ENCODE results near the gene BTBD10.
A peak's percentile ranks its signal among the peaks of the same experiment; 100 is the strongest.

Gene BTBD10

DNA sequence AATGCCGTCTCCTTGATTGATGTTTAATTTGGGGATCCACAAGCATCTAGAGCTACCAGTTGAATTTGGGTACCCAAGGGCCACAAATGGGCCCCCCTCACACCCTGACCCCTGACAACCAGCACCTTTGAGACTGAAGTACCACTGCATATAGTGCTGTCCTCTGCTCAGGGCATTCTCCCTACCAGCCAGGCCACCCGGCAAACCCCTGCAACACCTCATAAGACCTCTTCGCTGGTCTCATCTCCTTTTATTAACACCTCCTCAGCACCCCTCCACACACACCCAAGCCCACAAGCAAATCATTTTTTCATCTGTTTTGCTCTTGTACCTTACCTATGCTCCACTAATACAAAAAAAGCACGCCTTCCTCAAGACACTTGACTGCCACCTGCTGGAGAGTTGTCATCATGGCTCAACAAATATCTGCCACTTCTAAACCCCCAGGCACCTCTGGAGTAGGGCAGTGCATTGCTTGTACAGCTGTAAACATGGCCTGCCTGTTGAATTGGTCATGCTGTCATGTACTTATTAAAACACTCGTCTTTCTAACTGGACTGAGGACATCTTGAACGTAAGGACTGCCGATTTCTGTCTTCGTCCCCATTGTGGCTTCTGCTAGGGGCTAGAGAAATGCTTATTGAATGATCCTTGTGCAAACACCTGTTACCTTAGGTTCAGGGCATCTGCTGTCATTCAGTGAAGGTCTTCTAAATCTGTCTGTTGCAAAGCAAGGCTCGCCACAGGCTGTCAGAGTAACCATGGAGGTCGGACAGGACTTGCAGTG lies 118.9 kb downstream of the BTBD10 start:
- 0 out of 2 replicates have a peak overlapping the region, but pooled peaks have one; percentile 9 for H3K27ac ChIP-seq
- ChIA-PET POLR2A (ENCODE audit: low non-redundant PET) (no interaction called here), CTCF (interaction anchor here (0.6 to 2.2 kb wide), 12 partner anchors 9 to 165 kb away, joined by 3 to 12 read pairs (median 4); no protein-coding TSS in a partner anchor)
- DNase-seq (ENCODE audit: low spot score), result peak; percentile 66
- TF ChIP-seq, protein P1, sequence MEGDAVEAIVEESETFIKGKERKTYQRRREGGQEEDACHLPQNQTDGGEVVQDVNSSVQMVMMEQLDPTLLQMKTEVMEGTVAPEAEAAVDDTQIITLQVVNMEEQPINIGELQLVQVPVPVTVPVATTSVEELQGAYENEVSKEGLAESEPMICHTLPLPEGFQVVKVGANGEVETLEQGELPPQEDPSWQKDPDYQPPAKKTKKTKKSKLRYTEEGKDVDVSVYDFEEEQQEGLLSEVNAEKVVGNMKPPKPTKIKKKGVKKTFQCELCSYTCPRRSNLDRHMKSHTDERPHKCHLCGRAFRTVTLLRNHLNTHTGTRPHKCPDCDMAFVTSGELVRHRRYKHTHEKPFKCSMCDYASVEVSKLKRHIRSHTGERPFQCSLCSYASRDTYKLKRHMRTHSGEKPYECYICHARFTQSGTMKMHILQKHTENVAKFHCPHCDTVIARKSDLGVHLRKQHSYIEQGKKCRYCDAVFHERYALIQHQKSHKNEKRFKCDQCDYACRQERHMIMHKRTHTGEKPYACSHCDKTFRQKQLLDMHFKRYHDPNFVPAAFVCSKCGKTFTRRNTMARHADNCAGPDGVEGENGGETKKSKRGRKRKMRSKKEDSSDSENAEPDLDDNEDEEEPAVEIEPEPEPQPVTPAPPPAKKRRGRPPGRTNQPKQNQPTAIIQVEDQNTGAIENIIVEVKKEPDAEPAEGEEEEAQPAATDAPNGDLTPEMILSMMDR (conservative IDR thresholded peaks at IDR 0.05; ENCODE audit: low read depth), result peak; percentile 77

DNA sequence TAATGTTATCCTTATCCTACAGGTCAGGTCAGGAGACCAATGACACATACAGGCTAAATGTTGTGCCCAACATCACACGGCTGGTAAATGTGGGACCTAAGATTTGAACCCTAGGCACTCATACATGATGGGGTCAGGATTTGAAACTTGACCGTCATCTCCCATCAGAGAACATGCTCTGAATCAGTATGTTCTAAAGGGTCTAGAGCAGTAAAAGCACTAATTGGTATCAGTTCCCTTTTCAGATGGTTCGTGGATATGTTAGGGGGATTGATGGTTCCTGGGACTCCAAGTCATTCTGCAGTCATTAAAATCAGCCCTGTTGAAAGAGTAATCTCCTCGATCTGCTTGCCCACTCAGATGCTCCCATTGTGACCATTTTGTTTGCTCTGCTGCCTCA lies 120.0 kb downstream of the BTBD10 start:
- ChIA-PET POLR2A (ENCODE audit: low non-redundant PET) (no interaction called here), CTCF (interaction anchor here (0.6 to 1.0 kb wide), 2 partner anchors 132 to 134 kb away, joined by 4 to 5 read pairs; no protein-coding TSS in a partner anchor)
- H3K27ac ChIP-seq, result 0 out of 2 replicates have a peak overlapping the region, but pooled peaks have one; percentile 37
- TF ChIP-seq, protein P1 (conservative IDR thresholded peaks at IDR 0.05; ENCODE audit: low read depth), result no peak
- no peak for DNase-seq (ENCODE audit: low spot score)

DNA sequence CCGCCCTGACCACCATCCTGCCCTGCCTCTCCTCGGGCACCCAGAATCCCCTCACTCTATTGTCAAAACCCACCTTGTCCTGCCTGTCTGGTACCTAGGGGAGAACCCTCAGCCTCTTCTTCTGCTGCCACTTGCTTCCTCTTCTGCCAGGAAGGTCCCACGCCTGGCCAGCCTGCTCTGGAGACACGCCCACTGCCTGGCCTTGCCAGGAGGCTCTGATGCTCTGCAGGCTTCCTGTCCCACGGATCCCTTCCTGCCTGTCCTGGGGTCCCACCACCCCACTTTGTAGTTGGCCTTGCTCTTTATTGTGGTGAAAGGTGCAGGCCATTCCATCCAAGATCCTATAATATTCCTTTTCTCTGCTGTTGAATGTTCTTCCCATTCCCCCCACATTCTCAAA lies 122.0 kb downstream of the BTBD10 start:
- DNase-seq (ENCODE audit: low spot score), result no peak
- POLR2A ChIA-PET (ENCODE audit: low non-redundant PET), result no interaction called here
- peak overlapping the region; percentile 74 for H3K27ac ChIP-seq
- TF ChIP-seq, protein P1 (conservative IDR thresholded peaks at IDR 0.05; ENCODE audit: low read depth), result no peak
- CTCF ChIA-PET, result interaction anchor here (0.5 to 3.4 kb wide), 2 partner anchors 131 to 760 kb away, joined by 4 to 19 read pairs; no protein-coding TSS in a partner anchor

DNA sequence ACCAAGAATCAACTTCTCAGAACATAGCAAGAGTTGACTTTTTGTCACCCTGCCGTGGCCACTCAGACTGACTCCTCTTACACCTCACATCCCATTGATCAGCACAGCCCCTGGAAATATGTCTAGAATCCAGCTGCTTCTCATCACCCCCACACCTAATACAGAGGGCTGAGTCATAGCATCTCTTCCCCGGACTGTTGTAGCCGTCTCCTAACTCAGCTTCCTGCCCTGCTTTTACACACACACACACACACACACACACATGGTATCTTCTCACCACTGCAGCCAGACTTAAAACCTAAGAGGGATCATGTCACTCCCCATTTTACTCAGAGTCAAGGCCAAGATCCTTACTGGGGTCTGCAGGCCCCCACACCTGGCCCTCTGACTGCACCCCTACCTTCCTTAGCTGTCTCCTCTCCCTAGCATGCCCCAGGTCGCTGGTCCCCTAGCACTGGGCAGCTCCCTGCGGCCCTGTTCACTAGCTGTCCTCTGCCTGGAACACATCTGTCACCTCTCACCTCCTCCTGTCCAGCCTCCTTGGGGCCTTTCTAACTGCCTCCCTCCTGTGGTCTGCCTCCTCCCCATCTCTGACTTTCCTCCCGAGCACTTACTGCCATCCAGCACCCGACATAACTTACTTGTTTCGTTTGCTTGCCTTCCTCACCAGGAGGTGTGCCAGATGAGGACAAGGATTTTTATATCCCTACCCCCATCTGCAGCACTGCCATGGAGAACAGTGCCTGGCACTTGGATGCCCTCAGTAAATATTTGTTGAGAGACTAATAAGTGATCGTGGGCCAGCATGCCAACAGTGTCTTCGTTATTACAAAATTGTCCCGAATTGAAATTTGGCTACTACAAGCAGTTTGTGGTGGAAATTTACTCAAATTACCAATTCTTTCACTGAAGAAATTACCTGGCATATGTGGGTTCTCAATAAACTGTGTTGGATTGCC lies 123.5 kb downstream of the BTBD10 start:
- TF ChIP-seq, protein P1 (conservative IDR thresholded peaks at IDR 0.05; ENCODE audit: low read depth), result no peak
- CTCF ChIA-PET, result interaction anchor here (3.4 kb wide), 1 partner anchor 129 kb away, joined by 19 read pairs; no protein-coding TSS in a partner anchor
- peak; percentile 82 for DNase-seq (ENCODE audit: low spot score)
- POLR2A ChIA-PET (ENCODE audit: low non-redundant PET), result no interaction called here
- peak overlapping the region; percentile 74 for H3K27ac ChIP-seq

GRCh38 chr11:13338427-13339069 lies 124.5 kb downstream of the BTBD10 start:
- H3K27ac ChIP-seq, result peak overlapping the region; percentile 74

More at GRCh38 chr11:13338427-13339069, 124.5 kb downstream of the BTBD10 start:
- POLR2A ChIA-PET (ENCODE audit: low non-redundant PET), result interaction anchor here (0.6 kb wide), 1 partner anchor 134 kb away, joined by 6 read pairs; no protein-coding TSS in a partner anchor
- CTCF ChIA-PET, result interaction anchor here (3.4 kb wide), 1 partner anchor 128 kb away, joined by 19 read pairs; no protein-coding TSS in a partner anchor
- TF ChIP-seq, protein P1 (conservative IDR thresholded peaks at IDR 0.05; ENCODE audit: low read depth), result no peak
- peak; percentile 55 for DNase-seq (ENCODE audit: low spot score)

All from RWPE1 (cell line).